ENCODE data around the gene SDF2L1. TPM values are rescaled to one million over a fixed set of nuclear protein-coding genes. Genes with fewer than 3 reads are reported as not detected.

SDF2L1 gene
- total and polyA plus RNA-seq, 9 of the 15 experiments (the other 6 are each of a cell fraction or from before 2014, with no cell fraction given), result 15.1 to 989 (median 124) TPM

- Histone ChIP-seq H2AFZ (ENCODE audit: low read depth, low read length) (no peak overlapping the region), H3K9me3 (replicated peaks; ENCODE audit: control insufficient read depth, insufficient read depth, low read depth, low read length) (no peaks in the 10 kb centered on the region), H3K4me2 (ENCODE audit: insufficient read depth, low read length) (no peak overlapping the region), H3K27ac (ENCODE audit: extremely low read depth, low read depth, low read length) (no peak overlapping the region), H3K36me3 (ENCODE audit: control insufficient read depth, insufficient read depth, low read length) (peaks cover 73% of the 10 kb centered on the region; the same call in 2 of the 3 replicates), H3K4me3 (no peak overlapping the region), H3K9ac (ENCODE audit: insufficient read depth in 1 of 2, low read depth in 2 of 2, low read length in 2 of 2) (peak overlapping the region in 1 of 2 experiments; percentile 37; a peak in 2 of 4 replicates), H4K20me1 (replicated peaks; ENCODE audit: control insufficient read depth, insufficient read depth, low read length) (peaks cover 22% of the 10 kb centered on the region), H3K4me1 (replicated peaks in 1 of 2; ENCODE audit: control insufficient read depth in 2 of 2, insufficient read depth in 2 of 2, low read length in 2 of 2) (peaks cover 5 to 43% of the 10 kb centered on the region in 2 experiments; a peak in 3 of 5 replicates), H3K27me3 (ENCODE audit: control insufficient read depth in 2 of 2, insufficient read depth in 2 of 2, low read length in 2 of 2) (no peaks in the 10 kb centered on the region), H3K79me2 (ENCODE audit: control insufficient read depth, insufficient read depth, low read length) (no peaks in the 10 kb centered on the region), H3K9me1 (ENCODE audit: control insufficient read depth, insufficient read depth, low read length) (peaks cover 11% of the 10 kb centered on the region)
- BruUV-seq (replicated peaks), result no TSS peak
- CTCF ChIA-PET (ENCODE audit: low intra/inter-chr PET ratio), result no interaction called here
- DNase-seq (ENCODE audit: extremely low read depth in 1 of 4, low spot score in 3 of 4), result peak in 2 of 4 experiments; percentile 59 to 64
- in situ Hi-C loops (cut with MboI), result no loop called here
- WGBS (ENCODE audit: insufficient coverage, low coverage, missing lambda C conversion rate), result 80% methylated on average over 24 of the region's 24 CpGs
- intact Hi-C loops (cut with micrococcal nuclease), result no loop called here
- POLR2A ChIA-PET, result interaction anchor here (0.6 to 6.7 kb wide), 13 partner anchors 9 to 107 kb away, joined by 3 to 52 read pairs (median 3); partner anchors contain the start of gene PPIL2
- ATAC-seq, result peak; percentile 5
- FAIRE-seq, result no peak
- TF ChIP-seq CHD1 (IDR thresholded peaks at IDR 0.05; ENCODE audit: low read length), result peak; percentile 77
- TF ChIP-seq POLR2AphosphoS5 (IDR thresholded peaks at IDR 0.05; ENCODE audit: control insufficient read depth, insufficient read depth, low read depth, low read length), result peak; percentile 21; the same call in 1 of the 2 replicates
- no peak for TF ChIP-seq MYNN (IDR thresholded peaks at IDR 0.05)
- TF ChIP-seq MYNN (CRISPR knock-in tag; IDR thresholded peaks at IDR 0.05), result no peak
- peak; percentile 27; the same call in 1 of the 2 replicates for TF ChIP-seq NR4A1 (CRISPR knock-in tag; IDR thresholded peaks at IDR 0.05)
- TF ChIP-seq NR4A1 (tag; IDR thresholded peaks at IDR 0.05), result no peak
- TF ChIP-seq USF1 (CRISPR knock-in tag; IDR thresholded peaks at IDR 0.05), result 0 out of 2 replicates have a peak, but pooled peaks have one; percentile 37
- peak; percentile 60 for TF ChIP-seq THAP12 (CRISPR knock-in tag; IDR thresholded peaks at IDR 0.05)
- TF ChIP-seq ZNF282 (CRISPR knock-in tag; IDR thresholded peaks at IDR 0.05), result 0 out of 2 replicates have a peak, but pooled peaks have one; percentile 5
- TF ChIP-seq CCNT2 (IDR thresholded peaks at IDR 0.05; ENCODE audit: borderline replicate concordance, extremely low read depth, insufficient read length, low read depth, low read length), result no peak
- no peak for TF ChIP-seq JUN (IDR thresholded peaks at IDR 0.05; ENCODE audit: borderline replicate concordance, low read depth, low read length)
- TF ChIP-seq JUN (CRISPR knock-in tag; IDR thresholded peaks at IDR 0.05; ENCODE audit: borderline replicate concordance), result peak; percentile 65; the same call in 1 of the 2 replicates
- 0 out of 2 replicates have a peak, but pooled peaks have one; percentile 18 for TF ChIP-seq SUPT5H (IDR thresholded peaks at IDR 0.05)
- TF ChIP-seq ERF (CRISPR knock-in tag; IDR thresholded peaks at IDR 0.05), result no peak
- 0 out of 2 replicates have a peak, but pooled peaks have one; percentile 6 for TF ChIP-seq BHLHE40 (IDR thresholded peaks at IDR 0.05; ENCODE audit: low read length)
- TF ChIP-seq E2F3 (CRISPR knock-in tag; IDR thresholded peaks at IDR 0.05), result 0 out of 2 replicates have a peak, but pooled peaks have one; percentile 19
- TF ChIP-seq E2F6 (IDR thresholded peaks at IDR 0.05; ENCODE audit: borderline replicate concordance in 1 of 2, extremely low read depth in 1 of 2, insufficient read depth in 1 of 2, insufficient read length in 1 of 2, low read depth in 1 of 2, low read length in 1 of 2, poor library complexity in 1 of 2, severe bottlenecking in 1 of 2), result peak in 1 of 2 experiments; percentile 11
- TF ChIP-seq ZNF232 (CRISPR knock-in tag; IDR thresholded peaks at IDR 0.05), result no peak
Observed at GRCh38 chr22:21681566-21682370, 39.7 kb downstream of the SDF2L1 start.
